B cell (primary cell): ENCODE results near the gene MLLT3.

Source experiments
- CTCF ChIP-seq: fragments of 200-600 bp; IDR thresholded peaks from one replicate; pipeline ENCODE4 v1.8.0; 2022; ENCODE audit warnings: antibody characterized with exemption, mild to moderate bottlenecking
- EZH2 ChIP-seq: IDR thresholded peaks from 2 replicates; pipeline ENCODE4 v1.6.1; 2012; ENCODE audit warnings: borderline replicate concordance, low read depth, mild to moderate bottlenecking, moderate library complexity, low read length; ENCODE audit not compliant: insufficient read depth, poor library complexity, severe bottlenecking

GRCh38 chr9:20418485-20418884 lies 203.8 kb downstream of the MLLT3 start:
- TF ChIP-seq CTCF (no peak), EZH2 (no peak)
